H54 (cell line): Measurements from ENCODE around the gene FAM131C.
A peak's percentile ranks its signal among the peaks of the same experiment; 100 is the strongest.

Experiments
- DNase-seq: peaks from one replicate; pipeline ENCODE4 v3.0.0; 2011; ENCODE audit warnings: low spot score, mixed read lengths; ENCODE audit not compliant: insufficient read length
- FAIRE-seq: peaks from 3 replicates; lab custom pipeline; 2011; peaks lifted over from hg19 to GRCh38; lab: Jason Lieb, UNC
- POLR2A ChIP-seq: IDR thresholded peaks from 2 replicates; pipeline ENCODE4 v1.6.1; 2011; ENCODE audit warnings: low read depth, mild to moderate bottlenecking, low read length

FAM131C gene

GRCh38 chr1:16092097-16092922, 18.9 kb upstream of the FAM131C start:
- FAIRE-seq (no peak), DNase-seq (no peak)
- no peak for TF ChIP-seq POLR2A

- TF ChIP-seq POLR2A: no peak
- FAIRE-seq (no peak), DNase-seq (no peak)
These were observed 17.8 kb upstream of the FAM131C start for GRCh38 chr1:16091296-16091695.

GRCh38 chr1:16090076-16090826, 16.8 kb upstream of the FAM131C start:
- FAIRE-seq (no peak), DNase-seq (no peak)
- TF ChIP-seq POLR2A: no peak

GRCh38 chr1:16088996-16089395, 15.5 kb upstream of the FAM131C start:
- no peak for TF ChIP-seq POLR2A
- FAIRE-seq: peak; percentile 67
- DNase-seq: peak; percentile 78

GRCh38 chr1:16088351-16088911, 15.0 kb upstream of the FAM131C start:
- no peak for TF ChIP-seq POLR2A
- DNase-seq: no peak

DNA sequence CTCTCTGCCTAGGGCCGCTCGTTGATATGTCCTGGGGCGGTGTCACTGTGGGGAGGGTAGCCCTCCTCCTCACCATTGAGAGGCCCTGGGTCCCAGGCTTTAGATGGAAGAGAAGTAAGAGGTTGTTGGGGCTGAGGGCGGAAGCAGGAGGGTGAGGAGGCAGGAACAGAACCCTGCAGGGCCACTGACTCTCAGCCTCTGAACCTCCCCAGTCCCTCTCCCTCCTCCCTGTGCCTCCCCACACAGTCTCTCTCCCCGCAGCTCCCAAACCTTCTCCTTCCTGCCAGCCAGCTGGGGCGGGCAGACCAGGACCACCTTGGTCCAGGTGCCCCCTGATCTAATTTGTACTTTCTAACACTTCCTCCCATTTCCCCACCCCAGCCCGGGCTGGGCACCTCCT, 14.3 kb upstream of the FAM131C start:
- FAIRE-seq (no peak), DNase-seq (no peak)
- no peak for TF ChIP-seq POLR2A

More at GRCh38 chr1:16088351-16088911, 15.0 kb upstream of the FAM131C start:
- no peak for FAIRE-seq

GRCh38 chr1:16085522-16085921, 12.1 kb upstream of the FAM131C start:
- DNase-seq (no peak), FAIRE-seq (no peak)
- no peak for TF ChIP-seq POLR2A

- no peak for TF ChIP-seq POLR2A
- no peak for FAIRE-seq
- no peak for DNase-seq
These were observed 10.0 kb upstream of the FAM131C start for GRCh38 chr1:16083486-16083885.

- FAIRE-seq (no peak), DNase-seq (no peak)
- TF ChIP-seq POLR2A: no peak
These were observed 9.0 kb upstream of the FAM131C start for GRCh38 chr1:16082283-16083038.

- DNase-seq (no peak), FAIRE-seq (no peak)
- no peak for TF ChIP-seq POLR2A
These were observed 8.2 kb upstream of the FAM131C start for GRCh38 chr1:16081636-16082035.

GRCh38 chr1:16080422-16081150, 7.1 kb upstream of the FAM131C start:
- no peak for FAIRE-seq
- TF ChIP-seq POLR2A: no peak
- no peak for DNase-seq

- DNase-seq: peak; percentile 45
- no peak for FAIRE-seq
These were observed 5.6 kb upstream of the FAM131C start for GRCh38 chr1:16078925-16079656.

More at GRCh38 chr1:16078925-16079656, 5.6 kb upstream of the FAM131C start:
- TF ChIP-seq POLR2A: no peak
